GM12878 (cell line): ENCODE data around the gene CCDC74A. TPM values are rescaled to one million over a fixed set of nuclear protein-coding genes. Genes with fewer than 3 reads are reported as not detected.
"Not testable (repeated sequence)": the region's sequence is repeated elsewhere in the genome, so short reads cannot be mapped to it uniquely, and the experiment has no call there.

Source experiments
- ATAC-seq: fragments of 200-7000 bp; cut with Tn5 transposase; 3 replicates; pipeline ENCODE4 v1.9.1; 2020; ENCODE audit warnings: mild to moderate bottlenecking, moderate library complexity
- BruUV-seq: library from RNA; stranded (reverse); fragments of 400-500 nt; replicated peaks from 2 replicates; lab custom pipeline; 2021; lab: Mats Ljungman, UMichigan
- CTCF ChIA-PET: fragments of 300-600 bp; sonication (Branson Sonifier 250); formaldehyde crosslinking; extraction: SDS; loops from one replicate; lab custom pipeline; 2021; ENCODE audit warnings: inconsistent platforms; lab: Yijun Ruan, JAX
- POLR2A ChIA-PET: fragments of 350-600 bp; formaldehyde crosslinking; extraction: SDS; loops from one replicate; lab custom pipeline; 2021; ENCODE audit warnings: inconsistent platforms; lab: Charles Lee
- RAD21 ChIA-PET: fragments of 300-600 bp; sonication (Branson Sonifier 250); formaldehyde crosslinking; loops from one replicate; lab custom pipeline; 2023; ENCODE audit warnings: antibody characterized with exemption; ENCODE audit not compliant: unreplicated experiment; lab: Charles Lee
- SMC1A ChIA-PET: fragments of 300-600 bp; sonication (Branson Sonifier 250); formaldehyde crosslinking; loops from one replicate; lab custom pipeline; 2023; ENCODE audit not compliant: unreplicated experiment, uncharacterized antibody; lab: Charles Lee
- DNase-seq: peaks from one replicate; pipeline ENCODE4 v3.0.0-alpha.2; 2011; ENCODE audit warnings: low read depth, low spot score
- FAIRE-seq: peaks from 3 replicates; lab custom pipeline; 2011; peaks lifted over from hg19 to GRCh38; lab: Jason Lieb, UNC
- H2AFZ ChIP-seq: 2 replicates; pipeline ENCODE4 v1.6.0; 2011; ENCODE audit warnings: low read depth, low read length, control low read depth; ENCODE audit not compliant: control insufficient read depth
- H3K27ac ChIP-seq: 2 replicates; pipeline ENCODE4 v1.5.1; 2011; ENCODE audit warnings: control low read depth; ENCODE audit not compliant: control insufficient read depth, insufficient read depth
- H3K27me3 ChIP-seq, 2 experiments: replicated peaks in 1 of 2; 2 replicates each; pipeline versions ENCODE4 v1.6.0 to v1.6.1; 2011; ENCODE audit warnings: low read length in 1 of 2; ENCODE audit not compliant: control insufficient read depth in 2 of 2, insufficient read depth in 2 of 2
- H3K36me3 ChIP-seq, 2 experiments: 2 replicates each; pipeline ENCODE4 v1.5.1; 2011; ENCODE audit warnings: low read length in 1 of 2; ENCODE audit not compliant: control insufficient read depth in 2 of 2, insufficient read depth in 2 of 2
- H3K4me1 ChIP-seq: 2 replicates; pipeline ENCODE4 v1.6.1; 2011; ENCODE audit warnings: mild to moderate bottlenecking, low read length, moderate library complexity, mixed read lengths; ENCODE audit not compliant: control insufficient read depth, insufficient read depth
- H3K4me2 ChIP-seq: 2 replicates; pipeline ENCODE4 v1.6.0; 2011; ENCODE audit warnings: control low read depth; ENCODE audit not compliant: control insufficient read depth, insufficient read depth
- H3K4me3 ChIP-seq: fragments of 200-600 bp; sonication (generic); 2 replicates; pipeline ENCODE4 v1.5.1; 2016
- H3K79me2 ChIP-seq: 2 replicates; pipeline ENCODE4 v1.6.0; 2011; ENCODE audit warnings: low read length; ENCODE audit not compliant: control insufficient read depth, insufficient read depth
- H3K9ac ChIP-seq: 2 replicates; pipeline ENCODE4 v1.8.0; 2011; ENCODE audit warnings: low read length, control low read depth, mixed read lengths; ENCODE audit not compliant: control insufficient read depth, insufficient read depth
- H3K9me3 ChIP-seq: replicated peaks from 3 replicates; pipeline ENCODE4 v1.5.1; 2011; ENCODE audit warnings: mild to moderate bottlenecking, low read length; ENCODE audit not compliant: control insufficient read depth, insufficient read depth
- H4K20me1 ChIP-seq: 2 replicates; pipeline ENCODE4 v1.6.0; 2011; ENCODE audit not compliant: control insufficient read depth, insufficient read depth
- WGBS: methylation state at CpG from one replicate; pipeline ENCODE4 v1.1.6; 2016; ENCODE audit warnings: low lambda C conversion rate; ENCODE audit not compliant: insufficient replicate concordance, insufficient coverage; ENCODE audit errors: missing lambda C conversion rate; 5-methylcytosine and 5-hydroxymethylcytosine counted together
- in situ Hi-C: fragments of 300-500 bp; cut with MboI; formaldehyde crosslinking; loops from 9 replicates; pipeline ENCODE4 v1.14.3; 2018; ENCODE audit warnings: mixed read lengths
- intact Hi-C: fragments of 100-400 bp; cut with micrococcal nuclease; formaldehyde crosslinking; loops from one replicate; pipeline ENCODE4 v1.14.2; 2022; ENCODE audit not compliant: unreplicated experiment
- polyA plus RNA-seq, 11 experiments: library from polyadenylated mRNA; depleted of rRNA in 4 of 11; unstranded in 6 of 11; stranded (reverse) in 5 of 11; fragments of >200 nt; fragmentation: Nextera tagmentation in 4 of 11; fragmentation: Illumina TruSeq in 1 of 11; extraction: Ambion mirVana in 4 of 11; extraction: Trizol in 1 of 11; gene quantifications; 1 replicate in 1 of 11; 2 replicates in 10 of 11; pipeline versions ENCODE4 v1.2.1 to v1.2.3, GENCODE V29; 2011 to 2016; ENCODE audit warnings: inconsistent platforms in 2 of 11, missing spikeins in 2 of 11, low read depth in 1 of 11
- total RNA-seq, 4 experiments: library from RNA; depleted of rRNA in 3 of 4; stranded (reverse); fragments of >200 nt in 3 of 4; fragmentation: Illumina TruSeq in 1 of 4; extraction: Trizol in 1 of 4; gene quantifications; 2 replicates each; pipeline versions ENCODE4 v1.2.1 to v1.2.3, GENCODE V29; 2013 to 2021

Gene CCDC74A
- total and polyA plus RNA-seq, 10 of the 15 experiments (the other 5 are each of a cell fraction or from before 2014, with no cell fraction given), result 14.3 to 133 (median 64.2) TPM

GRCh38 chr2:131483981-131484820, 43.5 kb upstream of the CCDC74A start:
- H3K4me2 ChIP-seq, CTCF ChIA-PET, in situ Hi-C loops, H3K27ac ChIP-seq, DNase-seq, H3K9me3 ChIP-seq, H3K79me2 ChIP-seq, H3K27me3 ChIP-seq, SMC1A ChIA-PET, H4K20me1 ChIP-seq, H3K36me3 ChIP-seq, BruUV-seq, POLR2A ChIA-PET, H2AFZ ChIP-seq, ATAC-seq, H3K4me3 ChIP-seq, H3K9ac ChIP-seq, FAIRE-seq, RAD21 ChIA-PET, intact Hi-C loops, H3K4me1 ChIP-seq: not testable (repeated sequence)
- WGBS, result 92% methylated on average over 24 of the region's 24 CpGs

GRCh38 chr2:131484906-131485460, 42.7 kb upstream of the CCDC74A start:
- H3K27ac ChIP-seq, FAIRE-seq, H4K20me1 ChIP-seq, BruUV-seq, ATAC-seq, SMC1A ChIA-PET, H3K4me3 ChIP-seq, H3K4me1 ChIP-seq, H3K27me3 ChIP-seq, H3K9ac ChIP-seq, H3K9me3 ChIP-seq, H3K4me2 ChIP-seq, DNase-seq, intact Hi-C loops, RAD21 ChIA-PET, H3K36me3 ChIP-seq, POLR2A ChIA-PET, CTCF ChIA-PET, H2AFZ ChIP-seq: not testable (repeated sequence)
- WGBS, result 85% methylated on average over 11 of the region's 11 CpGs
- H3K79me2 ChIP-seq, result peaks cover 13% of the 10 kb centered on the region
- in situ Hi-C loops, result loop anchor here (5.0 kb wide), 1 partner anchor 1298 kb away; no protein-coding TSS in a partner anchor

GRCh38 chr2:131486201-131486902, 41.3 kb upstream of the CCDC74A start:
- peaks cover 27% of the 10 kb centered on the region for H3K79me2 ChIP-seq
- in situ Hi-C loops, result loop anchor here (5.0 kb wide), 1 partner anchor 1299 kb away; no protein-coding TSS in a partner anchor
- DNase-seq, H2AFZ ChIP-seq, SMC1A ChIA-PET, intact Hi-C loops, RAD21 ChIA-PET, POLR2A ChIA-PET, H3K9ac ChIP-seq, H3K4me2 ChIP-seq, H3K4me1 ChIP-seq, H3K27ac ChIP-seq, H3K27me3 ChIP-seq, FAIRE-seq, CTCF ChIA-PET, H3K36me3 ChIP-seq, H4K20me1 ChIP-seq, BruUV-seq, H3K4me3 ChIP-seq, ATAC-seq, H3K9me3 ChIP-seq: not testable (repeated sequence)
- WGBS, result 83% methylated on average over 14 of the region's 14 CpGs
